HG03442 (cell line): ENCODE data around the gene CCDC86.

Source experiments
- ATAC-seq: cut with Tn5 transposase; IDR thresholded peaks from one replicate; pipeline ENCODE4 v1.9.1; 2021; ENCODE audit warnings: mild to moderate bottlenecking, moderate library complexity; ENCODE audit not compliant: unreplicated experiment

CCDC86 gene

DNA sequence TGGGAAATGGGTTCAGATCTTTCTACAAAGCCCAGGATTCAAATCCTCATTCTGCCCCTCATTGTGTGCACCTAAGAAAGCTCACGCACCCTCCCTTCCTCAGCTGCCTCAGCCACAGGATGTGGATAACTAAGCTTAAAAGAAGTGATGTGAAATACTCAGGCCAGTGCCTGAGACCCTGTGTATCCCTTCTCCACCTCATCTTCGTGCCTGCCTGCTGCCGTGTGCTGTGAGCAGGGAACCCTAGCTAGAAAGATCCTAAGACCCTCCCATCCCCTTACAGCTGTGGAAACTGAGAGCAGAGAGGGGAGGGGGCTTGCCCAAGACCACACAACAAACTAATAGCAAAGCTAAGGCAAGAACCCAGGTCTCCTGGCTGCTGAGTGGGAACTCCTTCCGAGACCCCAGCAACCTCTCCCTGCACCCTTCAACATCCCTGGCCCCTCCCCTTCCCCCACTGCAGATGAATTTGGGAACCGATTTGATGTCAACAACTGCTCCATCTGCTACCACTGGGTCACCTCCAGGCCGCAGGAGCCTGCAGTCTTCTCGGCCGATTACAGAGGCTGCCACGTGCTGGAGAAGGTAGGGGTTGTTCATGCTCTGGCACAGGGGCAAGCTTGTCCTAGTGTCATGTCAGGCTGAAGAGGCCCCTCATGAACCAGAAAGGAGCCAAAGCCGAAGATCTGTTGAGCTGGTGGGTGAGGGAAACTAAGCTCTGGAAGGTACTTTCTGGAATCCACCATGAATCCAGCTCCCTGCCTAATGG lies 27.0 kb downstream of the CCDC86 start:
- ATAC-seq: no peak

GRCh38 chr11:60869451-60869825 lies 27.5 kb downstream of the CCDC86 start:
- no peak for ATAC-seq

DNA sequence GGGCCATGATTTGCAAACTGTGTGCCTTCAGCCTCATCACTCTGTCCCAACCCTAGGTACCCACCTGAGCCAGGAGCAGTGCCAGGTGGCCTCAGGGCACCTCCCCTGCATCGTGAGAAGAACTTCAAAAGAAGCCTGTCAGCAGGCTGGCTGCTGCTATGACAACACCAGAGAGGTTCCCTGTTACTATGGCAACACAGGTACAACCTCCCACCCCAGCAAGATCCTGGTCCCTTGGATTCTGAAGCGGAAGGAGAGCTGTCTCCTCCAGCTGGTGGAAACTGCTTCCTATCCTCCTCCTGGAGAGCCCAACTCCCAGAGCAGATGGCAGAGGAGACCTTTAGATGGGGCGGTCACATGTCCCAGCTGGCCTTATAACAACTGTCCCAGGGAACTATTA lies 28.4 kb downstream of the CCDC86 start:
- ATAC-seq: no peak

DNA sequence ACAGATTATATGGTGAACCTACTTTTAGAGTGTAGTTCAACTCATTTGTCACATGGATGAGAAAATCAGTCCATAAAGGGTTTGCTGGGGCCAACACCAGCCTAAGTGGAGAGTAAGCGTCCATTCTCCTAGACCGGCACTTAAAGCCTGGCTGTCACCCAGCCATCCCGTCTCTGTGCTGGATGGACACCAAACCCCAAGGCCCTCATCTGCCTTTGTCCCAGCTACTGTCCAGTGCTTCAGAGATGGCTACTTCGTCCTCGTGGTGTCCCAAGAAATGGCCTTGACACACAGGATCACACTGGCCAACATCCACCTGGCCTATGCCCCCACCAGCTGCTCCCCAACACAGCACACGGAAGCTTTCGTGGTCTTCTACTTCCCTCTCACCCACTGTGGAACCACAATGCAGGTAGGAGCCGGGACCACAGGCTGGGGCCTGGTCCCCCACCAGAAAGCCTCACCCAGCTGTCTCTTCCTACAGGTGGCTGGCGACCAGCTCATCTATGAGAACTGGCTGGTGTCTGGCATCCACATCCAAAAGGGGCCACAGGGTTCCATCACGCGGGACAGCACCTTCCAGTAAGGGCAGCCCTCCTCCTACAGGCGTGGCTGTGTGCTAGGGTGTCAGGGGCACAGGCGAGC lies 28.9 kb downstream of the CCDC86 start:
- ATAC-seq: no peak

DNA sequence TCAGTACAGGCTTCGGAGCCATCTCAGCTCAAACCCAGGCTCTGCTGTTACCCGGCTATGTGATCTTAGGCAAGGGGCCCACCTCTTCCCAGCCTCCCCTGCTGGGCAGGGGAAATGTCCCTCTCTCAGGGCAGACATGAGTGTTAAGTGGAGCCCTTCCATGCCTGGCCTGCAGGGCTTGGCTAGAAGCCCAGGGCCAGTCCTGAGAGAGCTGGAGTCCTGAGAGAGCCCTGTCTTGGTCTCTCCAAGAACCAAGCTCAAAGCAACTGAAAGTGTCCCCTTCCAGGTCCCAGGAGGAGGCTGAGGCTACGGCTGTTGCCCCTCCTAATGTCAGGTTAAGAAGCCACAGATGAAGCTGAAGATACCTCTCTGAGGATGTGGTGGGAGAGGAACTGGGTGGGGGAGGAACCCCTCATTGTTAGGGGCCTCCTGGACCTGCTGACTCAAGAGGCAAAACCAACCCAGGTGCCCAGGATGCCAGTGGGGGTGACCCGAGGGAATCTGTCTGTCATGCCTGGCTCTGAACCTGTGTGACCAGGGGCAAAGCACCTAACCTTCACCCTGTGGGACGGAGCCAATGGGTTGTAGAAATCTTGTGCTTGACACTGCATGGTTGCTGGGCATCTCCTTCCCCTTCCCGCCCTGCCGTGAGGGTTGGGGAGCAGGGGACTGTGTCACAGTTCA lies 29.6 kb downstream of the CCDC86 start:
- ATAC-seq: no peak

DNA sequence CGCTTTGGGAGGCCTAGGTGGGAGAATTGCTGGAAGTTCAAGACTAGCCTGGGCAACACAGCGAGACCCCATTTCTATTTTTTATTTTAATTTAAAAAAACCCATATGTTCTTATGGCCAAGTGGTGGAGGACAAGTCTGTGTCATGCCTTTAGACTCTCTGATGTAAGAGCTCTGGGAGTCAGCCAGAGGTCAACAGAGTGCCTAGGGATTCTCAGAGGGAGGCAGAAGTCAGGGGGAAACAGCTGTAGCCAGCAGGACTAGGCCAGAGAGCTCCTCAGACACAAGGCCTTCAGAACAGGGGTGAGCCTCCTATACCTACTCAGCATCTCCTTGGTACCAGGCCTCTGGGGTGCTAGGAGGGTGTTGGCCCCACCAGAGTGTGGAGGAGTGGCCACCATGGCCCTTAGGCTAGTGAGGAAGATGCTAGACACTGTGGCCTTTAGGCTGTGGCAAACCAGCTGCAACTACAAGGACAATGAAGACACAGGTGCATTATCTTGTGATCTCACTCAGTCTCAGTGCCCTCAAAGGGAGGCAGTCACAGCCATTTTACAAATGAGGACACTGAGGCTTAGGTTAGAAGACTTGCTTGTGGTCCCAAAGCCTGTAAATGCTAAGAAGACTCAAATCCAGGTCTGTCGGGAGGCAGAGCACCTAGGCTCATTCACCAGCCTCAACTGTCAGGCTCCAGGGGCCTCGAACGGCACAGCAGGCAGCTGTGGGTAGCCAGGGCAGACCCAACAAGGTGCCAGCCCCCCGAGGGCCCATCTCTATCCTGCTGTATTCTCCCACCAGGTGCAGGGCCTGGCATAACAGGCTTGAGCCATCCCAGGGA lies 30.4 kb downstream of the CCDC86 start:
- no peak for ATAC-seq

DNA sequence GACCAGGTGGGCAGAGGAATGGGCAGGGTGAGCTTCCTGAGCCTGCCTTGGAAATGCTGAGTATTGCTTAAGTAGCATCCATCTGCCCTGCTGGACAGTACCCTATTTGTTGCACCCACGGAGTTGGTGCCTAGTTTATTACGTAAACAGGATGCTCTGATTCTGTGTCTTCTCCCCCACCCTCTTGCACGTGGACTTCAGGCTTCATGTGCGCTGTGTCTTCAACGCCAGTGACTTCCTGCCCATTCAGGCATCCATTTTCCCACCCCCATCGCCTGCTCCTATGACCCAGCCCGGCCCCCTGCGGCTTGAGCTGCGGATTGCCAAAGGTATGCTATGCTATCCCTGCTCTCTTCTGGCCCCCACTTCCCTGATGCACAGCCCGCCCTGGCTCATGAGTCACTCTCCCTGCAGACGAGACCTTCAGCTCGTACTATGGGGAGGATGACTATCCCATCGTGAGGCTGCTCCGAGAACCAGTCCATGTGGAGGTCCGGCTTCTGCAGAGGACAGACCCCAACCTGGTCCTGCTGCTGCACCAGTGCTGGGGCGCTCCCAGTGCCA lies 31.1 kb downstream of the CCDC86 start:
- ATAC-seq: no peak

- ATAC-seq: no peak
Measured at GRCh38 chr11:60873533-60873932, 31.6 kb downstream of the CCDC86 start.

- no peak for ATAC-seq
Measured at GRCh38 chr11:60874421-60875365, 32.8 kb downstream of the CCDC86 start.

- ATAC-seq: no peak
Measured at GRCh38 chr11:60875366-60876167, 33.7 kb downstream of the CCDC86 start.

DNA sequence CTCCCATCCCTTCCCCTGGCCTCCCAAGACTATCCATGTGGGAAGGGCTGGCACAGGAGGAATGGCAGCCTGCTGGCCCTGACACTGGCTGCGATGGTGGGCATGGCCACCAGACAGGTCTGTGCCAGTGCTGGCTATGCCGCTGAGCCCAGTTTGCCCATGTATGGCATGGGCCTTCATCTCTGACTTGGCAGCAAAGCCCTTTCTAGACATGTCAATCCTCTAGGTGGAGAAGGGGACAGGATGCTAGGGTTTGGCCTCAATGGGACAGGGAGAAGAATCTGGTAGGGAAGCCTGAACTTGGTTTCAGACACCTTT lies 34.2 kb downstream of the CCDC86 start:
- no peak for ATAC-seq

GRCh38 chr11:60878245-60879101 lies 36.6 kb downstream of the CCDC86 start:
- ATAC-seq: no peak

GRCh38 chr11:60879104-60879503 lies 37.2 kb downstream of the CCDC86 start:
- no peak for ATAC-seq

- ATAC-seq: no peak
Measured at GRCh38 chr11:60879971-60880588, 38.2 kb downstream of the CCDC86 start.

- no peak for ATAC-seq
Measured at GRCh38 chr11:60880643-60881282, 38.9 kb downstream of the CCDC86 start.

DNA sequence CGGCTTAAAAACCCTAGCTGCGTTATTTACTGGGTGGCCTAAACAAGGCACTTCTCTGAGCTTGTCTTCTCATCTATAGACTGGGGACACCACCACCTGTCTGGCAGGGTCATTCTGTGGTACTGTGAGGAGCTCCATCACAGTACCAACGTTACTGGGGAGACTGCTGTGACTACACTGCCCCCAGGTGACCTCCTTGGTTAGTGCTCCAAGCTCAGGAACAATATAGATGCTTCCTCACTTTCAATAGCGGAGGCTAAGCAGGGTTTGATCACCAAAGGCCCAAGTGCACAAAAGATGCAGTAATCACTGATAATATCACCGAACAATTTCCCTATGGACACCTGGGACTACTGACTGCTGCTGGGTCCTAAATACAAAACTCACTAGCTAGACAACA lies 45.6 kb downstream of the CCDC86 start:
- no peak for ATAC-seq

- ATAC-seq: no peak
Measured at GRCh38 chr11:60889869-60890311, 48.0 kb downstream of the CCDC86 start.
